ENCODE data around the gene KIAA0930.
"Not testable (repeated sequence)": the region's sequence is repeated elsewhere in the genome, so short reads cannot be mapped to it uniquely, and the experiment has no call there.

Gene KIAA0930

GRCh38 chr22:45261407-45262088, 20.9 kb upstream of the KIAA0930 start:
- H3K4me3 ChIP-seq (ENCODE audit: low read depth, low read length): no peak overlapping the region

GRCh38 chr22:45260395-45260759, 19.7 kb upstream of the KIAA0930 start:
- not testable (repeated sequence) for DNase-seq (ENCODE audit: low read depth); H3K4me3 ChIP-seq (ENCODE audit: low read depth, low read length)

More at GRCh38 chr22:45261407-45262088, 20.9 kb upstream of the KIAA0930 start:
- no peak for TF ChIP-seq CTCF (conservative IDR thresholded peaks at IDR 0.05; ENCODE audit: low read depth, low read length)
- DNase-seq (ENCODE audit: low read depth): no peak

DNA sequence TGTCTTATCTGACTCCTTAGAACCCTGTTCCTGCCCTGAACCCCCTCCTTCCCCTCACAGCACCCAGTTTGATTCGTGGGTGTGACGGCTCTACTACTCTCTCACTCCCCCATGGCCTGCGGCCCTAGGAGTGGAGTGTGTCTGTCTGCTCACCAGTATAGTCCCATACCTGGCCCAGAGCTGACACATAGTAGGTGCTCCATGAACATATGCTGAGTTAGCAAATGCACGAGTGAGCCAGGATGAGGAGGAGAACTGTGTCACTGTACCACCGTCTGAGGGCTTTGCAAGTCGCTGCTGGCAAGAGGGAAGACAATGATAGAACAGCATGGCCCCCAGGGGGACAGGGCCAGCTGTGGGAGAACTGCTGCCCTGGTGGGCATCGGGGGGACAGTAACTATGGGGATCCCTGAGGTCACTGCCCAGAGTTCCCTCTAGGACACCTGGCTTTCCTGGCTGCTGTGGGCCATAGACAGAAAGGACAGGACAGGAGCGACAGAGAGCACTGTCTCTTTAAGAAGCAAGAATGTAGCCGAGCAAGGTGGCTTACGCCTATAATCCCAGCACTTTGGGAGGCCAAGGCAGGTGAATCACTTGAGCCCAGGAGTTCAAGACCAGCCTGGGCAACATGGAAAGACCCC, 19.2 kb upstream of the KIAA0930 start:
- DNase-seq (ENCODE audit: low read depth): no peak
- no peak for TF ChIP-seq CTCF (conservative IDR thresholded peaks at IDR 0.05; ENCODE audit: low read depth, low read length)
- H3K4me3 ChIP-seq (ENCODE audit: low read depth, low read length): no peak overlapping the region

GRCh38 chr22:45257941-45258340, 17.2 kb upstream of the KIAA0930 start:
- not testable (repeated sequence) for H3K4me3 ChIP-seq (ENCODE audit: low read depth, low read length); DNase-seq (ENCODE audit: low read depth)

- no peak for TF ChIP-seq CTCF (conservative IDR thresholded peaks at IDR 0.05; ENCODE audit: low read depth, low read length)
- H3K4me3 ChIP-seq (ENCODE audit: low read depth, low read length): no peak overlapping the region
- DNase-seq (ENCODE audit: low read depth): no peak
These were observed 14.1 kb upstream of the KIAA0930 start for GRCh38 chr22:45254789-45255278.

DNA sequence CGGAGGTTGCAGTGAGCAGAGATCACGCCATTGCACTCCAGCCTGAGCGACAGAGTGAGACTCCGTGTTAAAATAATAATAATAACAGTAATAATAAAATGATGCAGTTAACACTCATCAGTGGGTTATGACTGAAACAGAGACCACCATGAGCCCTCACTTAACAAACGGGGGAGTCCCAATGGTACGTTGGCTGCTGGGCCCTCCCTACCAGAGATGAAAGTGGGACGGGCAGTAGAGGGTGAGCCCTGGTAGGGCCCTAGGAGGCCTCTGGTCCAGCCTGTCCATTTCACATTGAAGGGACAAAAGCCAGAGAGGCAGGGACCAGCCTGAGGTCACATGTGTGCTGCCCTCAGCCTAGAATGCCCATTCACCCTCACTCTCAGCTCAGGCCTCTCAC, 13.7 kb upstream of the KIAA0930 start:
- no peak for TF ChIP-seq CTCF (conservative IDR thresholded peaks at IDR 0.05; ENCODE audit: low read depth, low read length)
- no peak for DNase-seq (ENCODE audit: low read depth)

DNA sequence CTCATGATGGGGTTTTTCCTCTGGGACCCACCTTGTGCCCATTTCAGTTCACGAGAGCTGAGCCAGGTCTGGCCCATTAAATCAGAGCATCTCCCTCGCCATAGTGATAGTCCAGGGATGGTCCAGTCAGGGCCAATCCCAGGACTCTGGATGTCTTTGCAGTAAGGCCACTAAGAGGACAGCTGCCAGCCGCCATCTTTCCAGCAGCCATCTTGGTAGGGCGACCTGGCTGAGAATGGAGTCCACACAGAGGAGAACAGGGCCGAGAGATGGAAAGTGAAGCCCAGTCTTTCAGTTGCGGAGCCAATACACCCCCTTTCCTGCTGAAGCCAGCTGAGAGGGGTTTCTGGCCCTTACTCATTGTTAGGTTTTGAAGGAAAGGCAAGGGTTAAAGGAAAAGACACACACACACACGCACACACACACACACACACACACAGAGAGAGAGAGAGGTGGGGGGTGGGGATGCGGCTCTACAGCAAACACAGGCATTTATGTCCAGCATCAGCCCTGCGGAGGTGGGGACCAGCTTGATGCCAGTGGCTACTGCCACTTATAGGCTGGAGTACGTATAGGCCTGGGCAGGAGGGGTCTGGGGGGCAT, 12.4 kb upstream of the KIAA0930 start:
- TF ChIP-seq CTCF (conservative IDR thresholded peaks at IDR 0.05; ENCODE audit: low read depth, low read length): no peak
- DNase-seq (ENCODE audit: low read depth): no peak
- H3K4me3 ChIP-seq (ENCODE audit: low read depth, low read length): no peak overlapping the region

More for the DNA sequence above, 13.7 kb upstream of the KIAA0930 start:
- no peak overlapping the region for H3K4me3 ChIP-seq (ENCODE audit: low read depth, low read length)

- no peak overlapping the region for H3K4me3 ChIP-seq (ENCODE audit: low read depth, low read length)
- peak; percentile 9 for TF ChIP-seq CTCF (conservative IDR thresholded peaks at IDR 0.05; ENCODE audit: low read depth, low read length)
- no peak for DNase-seq (ENCODE audit: low read depth)
These were observed 11.1 kb upstream of the KIAA0930 start for GRCh38 chr22:45251825-45252224.

Data from choroid plexus epithelial cell (primary cell).